Measurements from ENCODE around the gene HHAT. TPM values are rescaled to one million over a fixed set of nuclear protein-coding genes. Genes with fewer than 3 reads are reported as not detected.
"Not testable (repeated sequence)": the region's sequence is repeated elsewhere in the genome, so short reads cannot be mapped to it uniquely, and the experiment has no call there.

HHAT gene
- total and polyA plus RNA-seq, 4 experiments from 2014 or later = 4.3 to 6.8 (median 5.8) TPM

DNA sequence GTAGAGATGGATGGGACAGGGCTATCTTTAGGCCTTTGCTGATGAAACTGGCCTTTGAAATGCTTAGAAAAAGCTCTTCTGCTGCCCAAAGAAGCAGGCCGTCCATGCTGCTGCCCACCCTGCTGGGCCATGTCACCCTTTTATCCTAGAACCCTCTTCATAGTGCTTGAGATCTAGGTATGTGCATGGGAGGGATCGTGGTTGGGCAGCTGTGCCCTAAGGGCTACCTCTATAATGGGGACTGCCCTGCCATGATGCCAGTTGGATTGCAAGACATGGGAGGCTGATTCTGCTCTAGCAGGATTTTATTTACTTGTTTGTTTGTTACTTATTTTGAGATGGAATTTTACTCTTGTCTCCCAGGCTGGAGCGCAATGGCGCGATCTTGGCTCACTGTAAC, 69.0 kb downstream of the HHAT start:
- POLR2A ChIA-PET (ENCODE audit: partially characterized antibody) = no interaction called here
- Mint-ChIP-seq H3K4me3 (no peak overlapping the region), H3K27me3 (peaks cover 0 to 2% of the 10 kb centered on the region in 2 donors), H3K9me3 (peaks cover 0 to 2% (median 0%) of the 10 kb centered on the region in 8 donors), H3K27ac (no peak overlapping the region), H3K4me1 (peaks cover 19 to 29% (median 23%) of the 10 kb centered on the region in 4 donors), H3K36me3 (peaks cover 0 to 9% of the 10 kb centered on the region in 2 donors)
- H3K9me3 ChIP-seq (ENCODE audit: control insufficient read depth in 1 of 2, low read length in 2 of 2) = no peaks in the 10 kb centered on the region
- intact Hi-C loops (cut with micrococcal nuclease) = loop anchor here (2.0 kb wide), 1 partner anchor 861 kb away; the partner anchor contains the start of gene RCOR3
- H3K27ac ChIP-seq (ENCODE audit: low read depth, low read length) = no peak overlapping the region
- H3K4me1 ChIP-seq (ENCODE audit: insufficient read depth, low read length) = peaks cover 16% of the 10 kb centered on the region
- H3K4me3 ChIP-seq (ENCODE audit: low read length in 2 of 2) = no peak overlapping the region
- H3K36me3 ChIP-seq (ENCODE audit: insufficient read depth, low read length) = no peaks in the 10 kb centered on the region
- CTCF ChIA-PET (ENCODE audit: partially characterized antibody) = interaction anchor here (1.4 to 3.8 kb wide), 2 partner anchors 9 to 23 kb away, joined by 4 to 24 read pairs; no protein-coding TSS in a partner anchor
- H3K27me3 ChIP-seq (ENCODE audit: insufficient read depth, low read length) = no peaks in the 10 kb centered on the region
- DNase-seq = no peak

DNA sequence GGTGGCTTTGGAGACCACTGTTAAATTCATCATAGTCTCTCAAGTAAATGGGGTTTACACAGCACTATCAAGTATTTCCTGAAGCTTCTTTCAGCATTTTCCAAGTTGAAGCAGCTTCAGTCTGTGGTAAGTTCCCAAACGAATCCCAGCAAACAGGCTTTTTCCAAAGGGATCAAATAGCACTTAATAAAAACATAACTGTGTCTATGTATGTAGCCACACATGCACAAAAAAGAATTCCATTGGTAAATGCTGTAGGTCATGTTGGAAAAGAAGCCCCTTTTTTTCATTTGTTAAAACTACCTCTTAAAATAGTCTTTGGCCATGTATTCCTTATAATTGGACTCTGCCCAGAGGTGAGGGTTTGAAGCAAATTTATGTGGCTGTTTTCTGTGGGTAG, 69.8 kb downstream of the HHAT start:
- no peak for DNase-seq
- Histone ChIP-seq H3K36me3 (ENCODE audit: insufficient read depth, low read length) (no peaks in the 10 kb centered on the region), H3K27me3 (ENCODE audit: insufficient read depth, low read length) (no peaks in the 10 kb centered on the region), H3K4me3 (ENCODE audit: low read length in 2 of 2) (no peak overlapping the region), H3K9me3 (ENCODE audit: control insufficient read depth in 1 of 2, low read length in 2 of 2) (no peaks in the 10 kb centered on the region), H3K4me1 (ENCODE audit: insufficient read depth, low read length) (peaks cover 16% of the 10 kb centered on the region), H3K27ac (ENCODE audit: low read depth, low read length) (no peak overlapping the region)
- H3K4me3 Mint-ChIP-seq = no peak overlapping the region
- H3K27me3 Mint-ChIP-seq = peaks cover 0 to 2% of the 10 kb centered on the region in 2 donors
- H3K4me1 Mint-ChIP-seq = peaks cover 19 to 29% (median 23%) of the 10 kb centered on the region in 4 donors
- ChIA-PET CTCF (ENCODE audit: partially characterized antibody) (interaction anchor here (1.0 to 3.8 kb wide), 3 partner anchors 9 to 24 kb away, joined by 3 to 24 read pairs (median 4); no protein-coding TSS in a partner anchor), POLR2A (ENCODE audit: partially characterized antibody) (no interaction called here)
- H3K9me3 Mint-ChIP-seq = peaks cover 0 to 2% (median 0%) of the 10 kb centered on the region in 8 donors
- intact Hi-C loops (cut with micrococcal nuclease) = loop anchor here (2.0 kb wide), 1 partner anchor 860 kb away; the partner anchor contains the start of gene RCOR3
- peaks cover 3 to 11% of the 10 kb centered on the region in 2 donors for H3K36me3 Mint-ChIP-seq
- H3K27ac Mint-ChIP-seq = no peak overlapping the region

DNA sequence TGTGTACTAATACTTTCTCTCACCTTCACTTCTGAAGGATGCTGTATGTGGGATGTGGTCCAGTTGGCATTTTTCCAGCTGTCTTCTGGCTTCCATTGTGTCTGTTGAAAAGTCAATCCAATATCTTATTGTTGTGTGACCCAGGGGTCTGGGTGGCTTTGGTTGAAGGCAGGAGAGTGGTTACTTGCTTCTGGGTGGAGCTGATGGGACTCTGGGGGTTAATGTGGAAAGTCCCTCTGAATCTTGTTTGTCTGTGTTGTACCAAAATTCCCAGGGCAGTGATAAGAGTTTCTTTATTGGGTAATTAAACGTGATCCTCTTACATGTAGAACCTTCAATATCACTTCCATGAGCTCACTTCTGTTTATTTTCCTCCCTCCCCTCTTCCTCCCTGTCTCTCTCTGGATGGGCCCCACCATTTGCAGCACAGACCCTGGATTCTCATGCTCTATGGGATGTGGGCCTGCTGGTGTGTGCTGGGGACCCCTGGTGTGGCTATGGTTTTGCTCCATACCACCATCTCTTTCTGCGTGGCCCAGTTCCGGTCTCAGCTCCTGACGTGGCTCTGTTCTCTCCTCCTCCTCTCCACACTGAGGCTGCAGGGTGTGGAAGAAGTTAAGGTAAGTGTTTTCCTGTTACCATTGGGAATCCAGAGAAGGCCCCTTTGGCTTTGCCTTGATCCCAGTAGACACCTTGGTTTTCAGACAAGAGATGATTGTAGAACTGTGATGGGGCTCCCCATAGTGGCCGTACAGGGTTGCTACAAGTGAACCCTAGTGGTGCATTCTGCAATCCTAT, 71.5 kb downstream of the HHAT start:
- ChIA-PET POLR2A (ENCODE audit: partially characterized antibody) (interaction anchor here (1.8 kb wide), 1 partner anchor 26 kb away, joined by 5 read pairs; no protein-coding TSS in a partner anchor), CTCF (ENCODE audit: partially characterized antibody) (interaction anchor here (0.7 to 3.8 kb wide), 17 partner anchors 9 to 734 kb away, joined by 3 to 25 read pairs (median 4); partner anchors contain the start of gene KCNH1)
- intact Hi-C loops (cut with micrococcal nuclease) = loop anchor here (1.0 kb wide), 2 partner anchors 26 to 39 kb away; no protein-coding TSS in a partner anchor
- Histone ChIP-seq H3K4me3 (ENCODE audit: low read length in 2 of 2) (no peak overlapping the region), H3K27ac (ENCODE audit: low read depth, low read length) (no peak overlapping the region), H3K4me1 (ENCODE audit: insufficient read depth, low read length) (peaks cover 16% of the 10 kb centered on the region), H3K9me3 (ENCODE audit: control insufficient read depth in 1 of 2, low read length in 2 of 2) (no peaks in the 10 kb centered on the region), H3K27me3 (ENCODE audit: insufficient read depth, low read length) (no peaks in the 10 kb centered on the region), H3K36me3 (ENCODE audit: insufficient read depth, low read length) (no peaks in the 10 kb centered on the region)
- peaks cover 19 to 29% (median 23%) of the 10 kb centered on the region in 4 donors for H3K4me1 Mint-ChIP-seq
- H3K9me3 Mint-ChIP-seq = peaks cover 0 to 2% (median 0%) of the 10 kb centered on the region in 8 donors
- DNase-seq = peak; percentile 45 to 57 (median 46)
- peaks cover 3 to 11% of the 10 kb centered on the region in 2 donors for H3K36me3 Mint-ChIP-seq
- H3K4me3 Mint-ChIP-seq = peak overlapping the region in 6 of 8 donors; percentile 14 to 78 (median 70)
- H3K27me3 Mint-ChIP-seq = peaks cover 0 to 2% of the 10 kb centered on the region in 2 donors
- peak overlapping the region; percentile 70 to 91 (median 85) for H3K27ac Mint-ChIP-seq

DNA sequence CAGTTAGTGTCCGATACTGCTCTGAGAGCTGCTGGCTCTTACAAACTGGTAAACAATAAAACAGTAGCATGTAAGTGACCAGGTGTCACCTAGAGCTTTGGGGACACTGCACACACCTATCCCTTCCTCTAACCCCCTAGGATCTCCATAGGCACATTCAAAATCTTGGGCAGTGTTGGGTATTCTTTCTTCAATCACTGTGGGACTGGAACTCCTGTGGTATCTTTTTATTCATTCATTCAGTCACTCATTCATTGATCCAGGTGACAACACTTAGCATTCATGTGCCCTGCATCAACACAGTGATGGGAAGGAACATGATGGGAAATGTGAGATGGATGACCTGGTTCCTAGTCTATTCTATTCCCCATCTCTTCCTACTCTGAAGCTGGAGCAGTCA, 73.9 kb downstream of the HHAT start:
- Histone ChIP-seq H3K27ac (ENCODE audit: low read depth, low read length) (no peak overlapping the region), H3K27me3 (ENCODE audit: insufficient read depth, low read length) (no peaks in the 10 kb centered on the region), H3K4me1 (ENCODE audit: insufficient read depth, low read length) (peaks cover 16% of the 10 kb centered on the region), H3K4me3 (ENCODE audit: low read length in 2 of 2) (no peak overlapping the region), H3K36me3 (ENCODE audit: insufficient read depth, low read length) (no peaks in the 10 kb centered on the region), H3K9me3 (ENCODE audit: control insufficient read depth in 1 of 2, low read length in 2 of 2) (no peaks in the 10 kb centered on the region)
- no peak for DNase-seq
- Mint-ChIP-seq H3K9me3 (peaks cover 0 to 2% (median 0%) of the 10 kb centered on the region in 8 donors), H3K27me3 (peaks cover 0 to 2% of the 10 kb centered on the region in 2 donors), H3K36me3 (peaks cover 3 to 11% of the 10 kb centered on the region in 2 donors), H3K4me3 (no peak overlapping the region), H3K27ac (no peak overlapping the region), H3K4me1 (peaks cover 19 to 29% (median 22%) of the 10 kb centered on the region in 4 donors)
- intact Hi-C loops (cut with micrococcal nuclease) = no loop called here
- POLR2A ChIA-PET (ENCODE audit: partially characterized antibody) = no interaction called here
- CTCF ChIA-PET (ENCODE audit: partially characterized antibody) = interaction anchor here (0.8 to 2.2 kb wide), 9 partner anchors 8 to 734 kb away, joined by 3 to 9 read pairs (median 5); no protein-coding TSS in a partner anchor

DNA sequence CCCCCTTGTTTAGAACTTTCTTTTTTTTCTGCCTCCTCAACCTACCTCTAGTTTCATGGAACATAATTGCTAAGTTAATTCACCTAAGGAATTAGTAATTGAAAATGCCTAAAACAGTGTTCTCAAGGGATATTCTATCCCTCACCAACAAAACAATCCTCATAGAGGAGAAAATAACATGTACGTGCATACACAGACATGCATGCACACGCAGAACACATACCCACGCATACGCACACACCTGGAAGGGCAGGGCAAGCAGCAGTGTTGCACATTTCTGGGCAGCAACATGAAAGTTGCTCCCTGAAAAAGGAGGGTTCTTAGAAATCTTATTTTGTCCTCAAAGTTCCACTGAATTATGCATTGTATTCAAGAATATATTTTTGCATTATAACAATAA, 76.6 kb downstream of the HHAT start:
- H3K27me3 Mint-ChIP-seq = no peaks in the 10 kb centered on the region
- H3K4me3 Mint-ChIP-seq = no peak overlapping the region

DNA sequence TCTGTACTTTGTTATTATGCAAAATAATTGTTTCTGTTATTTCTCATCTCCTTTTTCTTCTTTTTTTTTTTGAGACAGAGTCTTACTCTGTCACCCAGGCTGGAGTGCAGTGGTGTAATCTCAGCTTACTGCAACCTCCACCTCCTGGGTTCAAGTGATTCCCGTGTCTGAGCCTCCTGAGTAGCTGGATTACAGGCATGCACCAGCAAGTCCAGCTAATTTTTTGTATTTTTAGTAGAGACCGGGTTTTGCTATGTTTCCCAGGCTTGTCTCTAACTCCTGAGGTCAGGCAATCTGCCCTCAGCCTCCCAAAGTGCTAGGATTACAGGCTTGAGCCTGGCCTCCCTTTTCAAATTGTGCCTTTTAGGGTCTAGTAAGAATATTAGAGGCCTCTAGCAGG, 77.6 kb downstream of the HHAT start:
- H3K36me3 ChIP-seq (ENCODE audit: insufficient read depth, low read length); POLR2A ChIA-PET (ENCODE audit: partially characterized antibody); H3K27me3 ChIP-seq (ENCODE audit: insufficient read depth, low read length); H3K9me3 Mint-ChIP-seq; H3K4me1 ChIP-seq (ENCODE audit: insufficient read depth, low read length); H3K4me3 ChIP-seq (ENCODE audit: low read length in 2 of 2); H3K27ac ChIP-seq (ENCODE audit: low read depth, low read length); H3K4me1 Mint-ChIP-seq; DNase-seq; intact Hi-C loops (cut with micrococcal nuclease); H3K9me3 ChIP-seq (ENCODE audit: control insufficient read depth in 1 of 2, low read length in 2 of 2); H3K4me3 Mint-ChIP-seq; H3K27ac Mint-ChIP-seq; H3K27me3 Mint-ChIP-seq: not testable (repeated sequence)
- peaks cover 3 to 17% of the 10 kb centered on the region in 2 donors for H3K36me3 Mint-ChIP-seq
- CTCF ChIA-PET (ENCODE audit: partially characterized antibody) = interaction anchor here (0.7 to 1.9 kb wide), 13 partner anchors 8 to 1108 kb away, joined by 3 to 19 read pairs (median 4); partner anchors contain the start of gene KCNH1

More for the DNA sequence above, 76.6 kb downstream of the HHAT start:
- ChIA-PET CTCF (ENCODE audit: partially characterized antibody) (interaction anchor here (0.8 to 2.2 kb wide), 11 partner anchors 9 to 729 kb away, joined by 3 to 7 read pairs (median 3); partner anchors contain the start of gene KCNH1), POLR2A (ENCODE audit: partially characterized antibody) (no interaction called here)
- Histone ChIP-seq H3K36me3 (ENCODE audit: insufficient read depth, low read length) (no peaks in the 10 kb centered on the region), H3K27me3 (ENCODE audit: insufficient read depth, low read length) (no peaks in the 10 kb centered on the region), H3K4me3 (ENCODE audit: low read length in 2 of 2) (no peak overlapping the region), H3K27ac (ENCODE audit: low read depth, low read length) (no peak overlapping the region), H3K9me3 (ENCODE audit: control insufficient read depth in 1 of 2, low read length in 2 of 2) (no peaks in the 10 kb centered on the region), H3K4me1 (ENCODE audit: insufficient read depth, low read length) (peaks cover 3% of the 10 kb centered on the region)
- no peak overlapping the region for H3K27ac Mint-ChIP-seq
- H3K9me3 Mint-ChIP-seq = no peaks in the 10 kb centered on the region
- peaks cover 3 to 11% of the 10 kb centered on the region in 2 donors for H3K36me3 Mint-ChIP-seq
- H3K4me1 Mint-ChIP-seq = peaks cover 5 to 6% (median 6%) of the 10 kb centered on the region in 4 donors
- intact Hi-C loops (cut with micrococcal nuclease) = no loop called here
- DNase-seq = no peak

All from CD4-positive, alpha-beta memory T cell (primary cell).